ENCODE results near the gene MARVELD1.

The MARVELD1 gene

GRCh38 chr10:97755718-97756117 is 42.2 kb downstream of the MARVELD1 start:
- DNase-seq (ENCODE audit: low read depth in 3 of 3): no peak

DNA sequence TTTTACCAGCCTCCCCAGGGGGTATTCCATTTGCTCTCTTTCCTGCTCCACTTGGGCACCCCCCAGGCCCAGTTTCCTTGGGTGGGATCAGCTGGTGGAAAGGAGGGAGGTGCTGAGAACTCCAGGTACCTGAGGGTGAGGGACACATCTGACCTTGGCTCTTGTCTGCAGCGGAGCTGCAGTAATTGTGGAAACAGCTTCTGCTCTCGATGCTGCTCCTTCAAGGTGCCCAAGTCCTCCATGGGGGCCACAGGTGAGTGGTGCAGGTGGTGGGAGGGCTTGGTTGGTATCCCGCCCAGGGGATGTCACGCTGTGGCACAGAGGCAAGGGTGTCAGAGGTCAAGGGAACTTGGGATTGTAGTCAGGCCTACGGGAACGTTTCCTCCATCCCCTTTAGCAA is 43.9 kb downstream of the MARVELD1 start:
- no peak for DNase-seq (ENCODE audit: low read depth in 3 of 3)

DNA sequence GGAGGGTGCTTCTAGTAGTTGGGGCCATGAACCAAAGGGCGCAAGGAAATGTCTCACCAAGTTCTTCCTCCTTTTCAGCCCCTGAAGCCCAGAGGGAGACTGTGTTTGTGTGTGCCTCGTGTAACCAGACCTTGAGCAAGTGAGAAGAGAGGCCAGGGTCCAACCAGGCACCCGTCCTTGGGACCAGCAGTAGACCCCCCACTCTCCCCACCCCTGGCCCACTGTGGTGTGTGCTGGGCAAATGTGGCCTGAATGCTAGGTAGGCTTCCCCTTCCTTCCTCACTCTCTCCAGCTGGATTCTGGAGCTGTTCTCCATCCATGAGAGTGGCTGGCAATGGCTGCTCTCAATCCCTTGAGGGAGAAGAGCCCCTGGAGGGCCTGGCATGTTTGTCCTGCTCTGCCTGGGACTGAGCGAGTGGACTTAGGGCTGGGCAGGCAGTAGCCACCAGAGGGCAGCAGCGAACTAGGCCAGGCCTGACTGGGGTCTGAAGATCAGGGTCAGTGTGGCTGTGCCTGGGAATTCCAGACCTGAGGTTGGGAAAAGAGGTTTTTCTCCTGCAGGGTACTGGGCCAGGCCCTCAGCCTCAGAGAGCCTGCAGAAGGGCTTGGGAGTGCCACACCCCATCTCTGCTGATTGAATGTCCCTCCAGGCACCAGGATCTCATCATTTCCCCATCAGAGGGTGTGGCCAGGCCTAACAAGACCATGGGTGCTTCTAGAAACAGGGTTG is 45.8 kb downstream of the MARVELD1 start:
- peak in 2 of 3 experiments; percentile 10 to 40 for DNase-seq (ENCODE audit: low read depth in 3 of 3)

DNA sequence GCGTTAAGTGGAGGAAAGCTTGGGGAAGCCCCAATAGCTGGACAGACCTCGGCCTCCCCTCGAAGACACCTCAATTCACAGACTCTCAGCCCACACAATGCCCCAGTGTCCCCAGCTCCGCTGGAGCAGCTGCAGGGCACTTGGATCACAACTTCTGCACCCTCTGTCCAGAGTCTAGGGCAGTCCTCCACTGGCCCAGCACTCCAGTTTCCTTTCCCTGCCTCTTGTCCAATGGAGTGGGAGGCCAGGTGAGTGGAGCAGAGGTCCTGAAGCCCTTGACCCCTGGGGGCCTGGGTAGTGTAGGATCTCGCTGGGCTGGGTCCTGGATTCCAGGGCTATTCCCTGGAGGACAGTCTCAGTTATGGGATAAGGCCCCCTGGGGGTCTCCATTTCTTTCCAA is 46.4 kb downstream of the MARVELD1 start:
- DNase-seq (ENCODE audit: low read depth in 3 of 3): no peak

DNA sequence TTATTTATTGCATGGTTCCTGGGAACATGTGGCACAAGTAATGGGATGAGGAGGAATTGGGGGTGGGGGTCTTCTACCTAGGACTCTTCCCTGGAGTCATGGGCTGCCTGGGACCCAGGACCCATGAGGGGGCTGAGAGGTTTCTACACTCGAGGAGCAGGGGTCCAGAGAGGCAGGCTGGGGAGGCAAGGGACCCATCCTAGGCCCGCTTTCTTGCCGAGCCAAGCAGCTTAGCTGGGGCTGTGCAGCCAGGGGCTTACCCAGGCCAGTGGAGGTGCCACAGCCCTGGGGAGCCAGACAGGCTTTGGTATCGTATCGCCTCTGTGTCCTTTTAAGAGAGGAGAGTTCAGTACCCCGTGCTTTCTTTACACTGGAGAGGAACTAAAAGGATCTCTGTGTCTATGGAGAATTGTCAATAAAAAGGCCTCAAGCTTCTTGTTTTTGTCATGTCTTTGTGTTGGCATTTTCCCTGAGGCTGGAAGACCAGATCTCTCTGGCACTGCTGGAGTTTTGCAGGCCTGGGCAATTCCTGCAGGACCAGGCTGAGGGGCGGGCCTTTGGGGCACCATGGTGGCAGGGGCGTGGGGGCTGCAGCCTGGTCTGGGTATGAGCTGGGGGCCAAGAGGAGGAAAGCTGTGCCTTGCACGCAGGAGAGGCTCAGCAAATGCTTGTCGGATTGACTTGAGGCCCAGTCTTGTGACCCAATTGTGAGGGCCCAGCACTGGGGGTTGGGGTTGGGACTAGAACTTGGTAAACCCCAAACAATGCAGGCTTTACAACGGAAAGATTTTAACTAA is 47.1 kb downstream of the MARVELD1 start:
- no peak for DNase-seq (ENCODE audit: low read depth in 3 of 3)

GRCh38 chr10:97761331-97761865 is 47.9 kb downstream of the MARVELD1 start:
- no peak for DNase-seq (ENCODE audit: low read depth in 3 of 3)

DNA sequence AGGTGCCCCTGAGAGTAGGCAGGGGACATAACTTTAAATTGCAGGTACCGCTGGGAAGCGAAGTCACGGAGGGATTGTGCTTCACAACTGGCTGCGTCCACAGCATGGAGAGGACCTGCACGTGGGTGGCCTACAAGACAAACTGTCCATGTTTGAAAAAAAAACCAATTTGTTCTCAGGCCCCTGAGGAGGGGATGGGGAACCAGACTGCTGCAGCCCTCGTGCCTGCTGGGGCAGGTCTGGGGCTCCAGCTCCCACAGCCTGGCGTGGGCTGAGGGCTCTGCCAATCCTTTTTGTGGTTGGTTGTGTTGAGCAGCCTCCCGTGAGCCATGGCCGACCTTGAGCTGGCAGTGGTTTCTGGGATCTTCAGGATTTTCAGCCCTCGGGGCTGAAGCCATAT is 48.5 kb downstream of the MARVELD1 start:
- DNase-seq (ENCODE audit: low read depth in 3 of 3): no peak

DNA sequence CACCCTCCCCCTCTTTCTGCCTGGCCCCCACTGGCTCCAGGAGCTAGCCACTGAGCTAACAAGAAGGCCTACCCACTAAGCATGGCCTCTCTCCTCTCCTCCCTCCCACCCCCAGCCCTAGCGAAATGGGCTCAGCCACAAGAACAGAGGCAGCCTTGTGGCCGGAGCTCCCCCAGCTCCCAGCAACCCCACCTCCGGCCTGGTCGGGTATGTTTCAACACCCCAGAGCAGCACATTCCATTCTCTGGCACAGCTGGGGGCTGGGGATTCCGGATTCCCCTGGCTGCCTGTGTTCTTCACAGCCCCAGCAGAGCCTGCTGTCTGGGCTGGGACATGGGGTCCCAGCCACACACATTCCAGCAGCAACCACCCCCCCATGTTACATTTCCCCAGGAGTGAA is 49.3 kb downstream of the MARVELD1 start:
- no peak for DNase-seq (ENCODE audit: low read depth in 3 of 3)

GRCh38 chr10:97763411-97763810 is 49.9 kb downstream of the MARVELD1 start:
- no peak for DNase-seq (ENCODE audit: low read depth in 3 of 3)

- no peak for DNase-seq (ENCODE audit: low read depth in 3 of 3)
These were observed 50.4 kb downstream of the MARVELD1 start for GRCh38 chr10:97763947-97764346.

GRCh38 chr10:97764519-97764931 is 51.0 kb downstream of the MARVELD1 start:
- DNase-seq (ENCODE audit: low read depth in 3 of 3): no peak

DNA sequence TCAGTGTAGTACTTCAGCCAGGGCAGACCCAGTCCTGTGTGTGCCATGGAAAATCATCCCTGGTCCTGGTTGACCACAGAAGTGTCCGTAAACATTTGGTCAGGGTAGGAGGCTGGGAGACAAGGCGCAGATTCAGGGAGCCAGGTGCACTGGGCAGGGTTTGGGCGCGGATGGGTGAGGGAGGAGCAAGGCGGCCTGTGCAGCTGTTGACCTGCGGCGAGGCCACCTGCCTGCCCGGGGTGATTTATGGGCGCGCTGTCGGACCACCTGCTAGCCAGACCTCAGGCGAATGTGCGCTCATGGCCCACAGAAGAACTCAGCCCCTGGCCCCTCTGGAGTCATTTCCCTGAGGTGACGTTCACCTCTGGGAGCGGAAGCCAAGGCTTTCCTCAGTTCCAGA is 51.7 kb downstream of the MARVELD1 start:
- no peak for DNase-seq (ENCODE audit: low read depth in 3 of 3)

DNA sequence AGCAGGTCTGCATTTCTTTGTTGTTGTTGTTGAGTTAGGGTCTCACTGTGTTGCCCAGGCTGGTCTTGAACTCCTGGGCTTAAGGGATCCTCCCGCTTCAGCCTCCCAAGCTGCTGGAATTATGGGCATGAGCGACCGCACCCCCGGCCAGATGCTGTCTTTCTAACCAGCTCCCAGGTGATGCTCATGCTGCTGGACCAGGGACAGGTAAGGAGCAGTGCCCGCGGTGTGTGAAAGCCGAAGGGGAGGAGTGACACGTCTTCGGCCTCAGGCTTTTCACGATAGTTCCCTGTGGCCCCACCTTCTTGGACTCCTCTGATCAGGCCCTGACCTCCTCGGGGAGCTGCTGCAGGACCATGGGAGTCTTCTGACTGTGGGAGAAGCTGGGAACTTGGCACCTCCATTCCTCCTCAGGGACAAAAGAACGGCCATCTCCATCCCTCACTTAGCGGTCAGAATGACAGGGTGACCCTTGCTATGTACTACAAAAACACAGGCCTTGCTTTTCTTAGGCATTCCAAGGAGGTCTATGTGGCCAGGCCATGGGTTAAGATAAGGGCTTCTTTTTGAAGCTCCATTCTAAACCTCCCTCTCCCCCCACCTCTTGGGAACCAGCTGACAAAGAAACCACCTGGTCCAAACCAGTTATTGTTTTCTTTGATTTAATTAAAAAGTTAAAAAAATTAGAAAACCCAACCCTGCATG is 52.7 kb downstream of the MARVELD1 start:
- no peak for DNase-seq (ENCODE audit: low read depth in 3 of 3)

DNA sequence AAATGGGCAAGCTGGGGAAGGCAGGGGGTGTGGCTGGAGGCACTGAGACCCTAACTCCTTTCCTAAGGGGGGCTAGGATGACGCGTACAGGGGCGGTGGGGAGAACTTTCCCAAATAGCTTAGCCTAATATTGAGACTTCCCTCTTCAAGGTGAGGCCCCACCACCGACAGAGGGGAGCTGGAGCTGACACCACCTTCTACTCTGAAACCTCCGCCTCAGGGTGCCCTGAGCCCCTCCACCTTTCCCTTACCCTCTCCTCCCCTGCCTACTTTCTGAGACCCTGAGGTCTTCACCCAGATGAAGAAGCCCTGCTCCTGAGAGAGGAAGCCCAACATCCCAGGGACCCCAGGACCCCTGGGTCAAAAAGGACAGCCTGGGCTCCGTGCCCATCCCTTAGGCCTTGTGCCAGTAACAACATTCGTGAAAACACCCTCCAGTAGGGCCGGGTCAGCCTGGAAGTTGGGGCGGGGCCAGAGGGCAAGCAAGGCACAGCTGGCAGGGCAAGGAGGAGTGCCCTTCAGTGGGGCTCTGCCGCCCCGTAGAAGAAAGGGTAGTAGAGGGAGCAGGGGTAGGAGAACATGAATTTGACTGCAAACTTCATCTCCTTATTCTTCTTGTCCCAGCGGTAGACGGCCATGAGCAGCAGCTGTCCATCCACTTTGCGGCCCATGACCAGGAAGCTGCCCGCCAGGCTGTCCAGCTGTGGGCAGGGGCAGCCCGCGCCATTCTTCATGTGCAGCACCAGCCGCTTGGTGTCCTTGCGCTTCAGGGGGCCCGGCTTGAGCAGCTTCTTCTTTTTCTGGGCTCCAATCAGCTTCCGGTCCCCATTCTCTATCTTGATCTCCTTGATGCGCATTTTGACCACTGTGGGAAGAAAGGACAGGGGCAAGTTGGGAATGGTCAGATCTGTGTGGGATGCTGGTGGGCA is 53.7 kb downstream of the MARVELD1 start:
- DNase-seq (ENCODE audit: low read depth in 3 of 3): no peak
